ENCODE results near the gene SAE1. TPM values are rescaled to one million over a fixed set of nuclear protein-coding genes. Genes with fewer than 3 reads are reported as not detected.
A peak's percentile ranks its signal among the peaks of the same experiment; 100 is the strongest.

SAE1 gene
- total RNA-seq, 1 experiment from 2014 or later: 148 TPM

- H3K27me3 ChIP-seq (ENCODE audit: insufficient read depth, low read depth): no peaks in the 10 kb centered on the region
- H3K4me2 ChIP-seq: no peak overlapping the region
- H3K79me2 ChIP-seq (ENCODE audit: low read depth): no peaks in the 10 kb centered on the region; the same call in 1 of the 2 replicates
- no TSS peak for BruUV-seq (replicated peaks)
- no peaks in the 10 kb centered on the region for H3K9me3 ChIP-seq (ENCODE audit: insufficient read depth, low read depth)
- H2AFZ ChIP-seq: no peak overlapping the region
- 0 out of 2 replicates have a peak, but pooled peaks cover 6% of the 10 kb centered on the region for H3K4me1 ChIP-seq (replicated peaks; ENCODE audit: insufficient read depth)
- CTCF ChIA-PET: no interaction called here
- intact Hi-C loops (cut with micrococcal nuclease; ENCODE audit: unreplicated experiment): no loop called here
- POLR2A ChIA-PET (ENCODE audit: unreplicated experiment): no interaction called here
- DNase-seq: no peak
- TF ChIP-seq CTCF (conservative IDR thresholded peaks at IDR 0.05) (no peak), EZH2 (IDR thresholded peaks at IDR 0.05; ENCODE audit: low read depth) (no peak)
- peaks cover 34% of the 10 kb centered on the region for H3F3A ChIP-seq (ENCODE audit: insufficient read depth, low read depth)
- no peaks in the 10 kb centered on the region for H4K20me1 ChIP-seq (ENCODE audit: insufficient read depth)
- no peak overlapping the region for H3K4me3 ChIP-seq
- H3K27ac ChIP-seq: no peak overlapping the region
- H3K36me3 ChIP-seq (ENCODE audit: low read depth): peaks cover 17% of the 10 kb centered on the region
- H3K9me2 ChIP-seq (ENCODE audit: insufficient read depth): no peaks in the 10 kb centered on the region
These were observed 56.1 kb downstream of the SAE1 start for GRCh38 chr19:47186446-47187334.

- Histone ChIP-seq H3K4me1 (replicated peaks; ENCODE audit: insufficient read depth) (0 out of 2 replicates have a peak, but pooled peaks cover 6% of the 10 kb centered on the region), H3K27me3 (ENCODE audit: insufficient read depth, low read depth) (no peaks in the 10 kb centered on the region), H3K27ac (no peak overlapping the region), H3K4me2 (no peak overlapping the region), H3K9me2 (ENCODE audit: insufficient read depth) (no peaks in the 10 kb centered on the region), H2AFZ (no peak overlapping the region), H3K36me3 (ENCODE audit: low read depth) (peaks cover 17% of the 10 kb centered on the region), H3K79me2 (ENCODE audit: low read depth) (no peaks in the 10 kb centered on the region; the same call in 1 of the 2 replicates), H3F3A (ENCODE audit: insufficient read depth, low read depth) (peaks cover 34% of the 10 kb centered on the region), H3K4me3 (no peak overlapping the region), H3K9me3 (ENCODE audit: insufficient read depth, low read depth) (no peaks in the 10 kb centered on the region), H4K20me1 (ENCODE audit: insufficient read depth) (no peaks in the 10 kb centered on the region)
- ChIA-PET POLR2A (ENCODE audit: unreplicated experiment) (no interaction called here), CTCF (no interaction called here)
- no peak for DNase-seq
- no TSS peak for BruUV-seq (replicated peaks)
- TF ChIP-seq EZH2 (IDR thresholded peaks at IDR 0.05; ENCODE audit: low read depth): no peak
- no peak for TF ChIP-seq CTCF (conservative IDR thresholded peaks at IDR 0.05)
- intact Hi-C loops (cut with micrococcal nuclease; ENCODE audit: unreplicated experiment): no loop called here
These were observed 56.7 kb downstream of the SAE1 start for GRCh38 chr19:47187335-47187655.

GRCh38 chr19:47187797-47188196 lies 57.2 kb downstream of the SAE1 start:
- no peaks in the 10 kb centered on the region for H3K9me2 ChIP-seq (ENCODE audit: insufficient read depth)
- no peaks in the 10 kb centered on the region for H3K9me3 ChIP-seq (ENCODE audit: insufficient read depth, low read depth)
- intact Hi-C loops (cut with micrococcal nuclease; ENCODE audit: unreplicated experiment): no loop called here
- H3K79me2 ChIP-seq (ENCODE audit: low read depth): peaks cover 3% of the 10 kb centered on the region; the same call in 1 of the 2 replicates
- H3K4me2 ChIP-seq: no peak overlapping the region
- H3K4me3 ChIP-seq: no peak overlapping the region
- H2AFZ ChIP-seq: no peak overlapping the region
- H3K27ac ChIP-seq: no peak overlapping the region
- H3K4me1 ChIP-seq (replicated peaks; ENCODE audit: insufficient read depth): 0 out of 2 replicates have a peak, but pooled peaks cover 6% of the 10 kb centered on the region
- H3K36me3 ChIP-seq (ENCODE audit: low read depth): peaks cover 17% of the 10 kb centered on the region
- peaks cover 39% of the 10 kb centered on the region for H3F3A ChIP-seq (ENCODE audit: insufficient read depth, low read depth)
- BruUV-seq (replicated peaks): no TSS peak
- TF ChIP-seq EZH2 (IDR thresholded peaks at IDR 0.05; ENCODE audit: low read depth): no peak
- TF ChIP-seq CTCF (conservative IDR thresholded peaks at IDR 0.05): no peak
- H3K27me3 ChIP-seq (ENCODE audit: insufficient read depth, low read depth): no peaks in the 10 kb centered on the region
- CTCF ChIA-PET: no interaction called here
- DNase-seq: peak in 1 of 2 experiments; percentile 42
- POLR2A ChIA-PET (ENCODE audit: unreplicated experiment): no interaction called here
- no peaks in the 10 kb centered on the region for H4K20me1 ChIP-seq (ENCODE audit: insufficient read depth)

All from PC-9 (cell line).